DMS153 (cell line): ENCODE data around the gene KCP.
"Not testable (repeated sequence)": the region's sequence is repeated elsewhere in the genome, so short reads cannot be mapped to it uniquely, and the experiment has no call there.

Source experiments
- DNase-seq: peaks from one replicate; lab custom pipeline; 2025; lab: John Stamatoyannopoulos, UW

Gene KCP

DNA sequence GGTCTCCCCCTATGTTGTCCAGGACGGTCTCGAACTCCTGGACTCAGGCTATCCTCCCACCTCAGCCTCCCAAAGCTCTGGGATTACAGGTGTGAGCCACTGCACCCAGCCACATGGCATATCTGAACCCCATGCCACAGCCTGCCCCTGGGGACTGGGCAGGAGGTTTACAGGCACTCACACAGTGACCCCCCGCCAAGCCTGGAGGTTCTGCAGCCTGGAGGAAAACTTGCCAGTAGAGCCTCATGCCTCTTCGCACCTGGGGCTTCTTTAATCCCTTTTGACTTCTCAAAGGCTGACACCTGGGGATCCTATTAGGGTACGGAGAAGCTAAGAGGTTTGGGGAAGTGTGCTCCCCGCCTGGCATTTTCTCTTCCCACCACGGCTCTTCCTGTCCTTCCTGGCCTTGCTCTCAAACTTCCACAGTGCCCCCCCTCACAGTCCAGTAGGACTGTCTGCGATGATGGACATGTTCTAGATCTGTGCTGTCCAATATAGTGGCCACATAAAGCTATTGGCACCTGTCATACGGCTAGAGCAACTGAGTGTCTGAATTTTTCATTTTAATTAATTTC is 11.4 kb upstream of the KCP start:
- no peak for DNase-seq

DNA sequence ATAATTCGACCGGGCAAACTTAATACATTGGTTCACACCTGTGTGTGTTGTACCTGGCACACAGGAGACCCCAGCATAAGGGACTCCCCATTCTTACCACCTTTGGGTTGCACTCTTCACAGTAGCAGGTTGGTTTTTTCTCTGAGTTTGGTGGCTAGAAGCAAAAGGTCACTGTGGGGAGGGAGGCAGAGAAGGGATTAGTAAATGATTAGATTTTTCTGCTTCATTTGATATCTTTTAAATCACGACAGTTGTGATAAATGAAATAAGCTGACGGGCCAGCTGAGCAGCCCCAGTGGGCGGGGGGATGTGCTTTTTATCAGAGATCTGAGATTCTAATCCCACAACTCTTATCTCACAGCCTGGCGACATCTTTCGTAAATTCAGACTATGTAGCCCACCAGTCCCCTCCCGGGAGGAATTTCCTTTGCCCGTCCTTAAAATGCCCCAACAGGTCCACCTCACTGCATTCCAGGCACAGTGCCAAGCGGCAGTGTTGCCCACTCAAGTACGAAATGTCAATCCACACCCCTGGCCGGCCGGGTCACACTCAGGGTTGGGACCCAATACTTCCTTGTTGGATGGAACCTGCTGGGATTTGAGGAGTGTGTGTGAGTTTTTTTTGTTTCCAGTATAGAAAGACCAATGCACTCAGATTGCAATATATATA is 10.5 kb upstream of the KCP start:
- DNase-seq: no peak

DNA sequence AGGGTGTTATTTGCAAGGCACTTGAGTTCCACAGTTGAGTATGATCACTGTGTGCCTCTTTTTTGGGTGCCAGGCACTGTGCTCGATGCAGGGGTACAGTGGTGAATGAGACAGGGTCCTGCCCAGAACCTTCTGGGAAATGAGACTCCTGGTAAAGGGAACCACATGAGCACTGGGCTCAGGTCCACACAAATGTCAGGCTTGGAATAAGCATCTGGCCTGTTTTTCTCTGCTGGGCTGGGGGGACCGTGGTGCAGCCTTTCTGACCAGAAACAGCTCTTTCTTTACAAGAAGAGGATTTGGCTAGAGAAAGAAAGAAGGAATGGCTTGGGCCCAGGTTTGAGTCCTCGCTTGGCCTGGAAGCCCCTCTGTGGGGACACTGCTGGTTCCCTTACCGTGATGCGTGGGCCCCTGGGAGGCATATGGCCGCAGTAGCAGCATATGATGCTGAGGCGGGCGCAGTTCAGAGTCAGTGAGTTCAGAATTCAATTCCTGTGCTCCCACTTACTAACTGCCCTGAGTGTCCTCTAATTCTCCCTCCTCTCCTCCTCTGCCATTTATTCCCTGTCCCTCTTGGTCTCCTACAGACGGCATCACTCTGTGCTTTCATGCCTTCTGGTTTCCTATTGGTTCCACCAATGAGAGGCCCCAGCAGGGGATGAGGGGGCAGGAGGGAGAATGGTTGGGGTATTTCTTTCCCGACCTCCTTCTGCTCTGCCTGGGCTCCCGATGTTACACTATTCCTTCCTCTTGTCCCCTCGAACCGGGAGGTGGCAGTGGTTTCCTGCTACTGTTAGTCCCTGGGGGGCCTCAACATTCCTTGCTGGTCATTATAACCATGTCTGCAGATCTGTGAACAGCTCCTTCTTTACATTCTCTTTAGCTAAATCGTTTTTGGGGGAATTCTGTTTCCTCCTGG is 9.6 kb upstream of the KCP start:
- DNase-seq: no peak

GRCh38 chr7:128919241-128919640 is 8.7 kb upstream of the KCP start:
- no peak for DNase-seq

- DNase-seq: no peak
These were observed 7.6 kb upstream of the KCP start for GRCh38 chr7:128918016-128918665.

DNA sequence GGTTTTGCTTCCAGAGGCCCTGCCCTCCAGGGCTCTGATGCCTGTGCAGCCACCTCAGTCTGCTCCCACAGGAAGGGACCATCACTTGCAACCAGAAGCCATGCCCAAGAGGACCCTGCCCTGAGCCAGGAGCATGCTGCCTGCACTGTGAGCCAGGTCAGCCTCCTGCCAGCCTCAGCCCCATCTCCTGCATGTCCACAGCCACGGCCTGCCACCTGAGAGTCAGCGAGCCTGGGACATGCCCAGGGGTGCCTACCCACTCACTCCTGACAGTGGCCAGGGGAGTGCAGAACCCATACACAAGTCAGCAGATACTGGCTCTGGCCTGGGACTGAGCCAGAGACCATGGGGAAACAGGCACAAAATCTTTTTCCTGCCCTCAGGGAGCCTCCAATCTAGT is 6.6 kb upstream of the KCP start:
- no peak for DNase-seq

DNA sequence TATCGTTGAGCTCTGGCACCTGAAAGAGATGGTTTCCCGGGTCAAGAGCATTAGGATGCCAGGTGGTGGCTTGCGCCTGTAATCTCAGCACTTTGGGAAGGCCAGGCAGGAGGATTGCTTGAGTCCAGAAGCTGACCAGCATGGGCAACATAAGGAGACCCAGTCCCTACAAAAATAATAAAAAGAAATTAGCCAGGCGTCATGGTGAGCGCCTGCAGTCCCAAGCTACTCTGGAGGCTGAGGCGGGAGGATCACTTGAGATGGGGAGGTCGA is 6.1 kb upstream of the KCP start:
- no peak for DNase-seq

GRCh38 chr7:128915841-128916642 is 5.5 kb upstream of the KCP start:
- DNase-seq: no peak

DNA sequence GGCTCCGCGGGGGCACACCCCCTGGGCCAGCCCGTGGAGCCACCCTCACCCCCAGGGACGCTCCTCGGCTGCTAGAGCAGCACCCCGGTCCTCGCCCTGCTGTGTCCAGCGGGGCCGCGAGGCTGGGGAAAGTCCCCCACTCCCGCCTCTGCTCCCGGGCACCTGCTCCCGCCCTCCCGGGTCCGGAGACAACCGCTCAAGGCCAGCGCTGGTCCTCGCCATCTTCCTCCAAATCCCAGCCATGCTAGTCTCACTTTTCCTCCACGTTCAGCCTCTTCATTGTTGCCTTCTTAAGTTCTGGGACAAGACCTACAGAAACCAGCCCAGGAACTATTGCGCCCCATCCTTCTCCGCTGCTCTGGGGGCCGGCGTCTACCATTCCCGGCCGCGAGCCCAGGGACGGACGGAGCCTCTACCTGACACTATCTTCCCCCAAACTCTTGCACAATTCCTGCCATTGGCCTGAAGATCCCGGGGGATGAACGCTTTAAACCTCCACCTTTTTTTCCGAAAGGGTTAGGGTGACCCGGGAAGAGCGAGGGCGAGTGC is 4.8 kb upstream of the KCP start:
- DNase-seq: no peak

GRCh38 chr7:128914566-128915151 is 4.2 kb upstream of the KCP start:
- DNase-seq: no peak

DNA sequence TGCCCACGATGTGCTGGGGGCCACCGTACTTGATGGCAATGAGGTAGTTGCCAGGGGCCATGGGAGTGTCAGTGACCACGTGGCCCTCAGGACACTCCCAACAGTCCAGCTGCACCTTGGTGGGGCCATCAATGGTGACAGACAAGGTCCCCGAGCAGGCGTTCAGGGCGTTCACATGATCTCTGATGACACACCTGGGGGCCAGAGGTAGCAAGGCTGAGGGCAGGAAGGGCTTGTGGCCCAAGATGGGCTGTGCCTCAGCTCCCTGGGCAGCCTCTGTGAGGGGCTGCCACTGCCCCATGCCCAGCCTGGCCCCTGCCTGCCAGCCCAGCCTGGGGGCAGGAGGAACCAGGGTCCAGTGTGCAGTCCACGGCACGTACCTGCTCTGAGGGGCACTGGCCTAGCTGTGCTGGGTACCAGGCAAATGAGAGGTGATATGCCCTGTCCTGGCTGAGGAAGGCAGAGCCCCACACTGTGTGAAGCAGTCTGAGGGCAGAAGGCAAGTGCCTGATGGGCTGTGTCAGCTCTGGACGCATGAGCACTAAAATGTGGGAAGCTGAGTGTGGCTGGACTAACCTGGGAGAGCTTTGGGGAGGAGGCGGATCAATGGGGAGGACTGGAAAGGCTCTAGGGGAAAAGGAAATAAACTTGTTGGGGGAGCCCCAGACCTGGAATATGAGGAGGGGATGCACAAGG is 3.5 kb upstream of the KCP start:
- DNase-seq: no peak

- not testable (repeated sequence) for DNase-seq
These were observed 2.4 kb upstream of the KCP start for GRCh38 chr7:128912709-128913495.

- no peak for DNase-seq
These were observed 1.8 kb upstream of the KCP start for GRCh38 chr7:128912281-128912680.

DNA sequence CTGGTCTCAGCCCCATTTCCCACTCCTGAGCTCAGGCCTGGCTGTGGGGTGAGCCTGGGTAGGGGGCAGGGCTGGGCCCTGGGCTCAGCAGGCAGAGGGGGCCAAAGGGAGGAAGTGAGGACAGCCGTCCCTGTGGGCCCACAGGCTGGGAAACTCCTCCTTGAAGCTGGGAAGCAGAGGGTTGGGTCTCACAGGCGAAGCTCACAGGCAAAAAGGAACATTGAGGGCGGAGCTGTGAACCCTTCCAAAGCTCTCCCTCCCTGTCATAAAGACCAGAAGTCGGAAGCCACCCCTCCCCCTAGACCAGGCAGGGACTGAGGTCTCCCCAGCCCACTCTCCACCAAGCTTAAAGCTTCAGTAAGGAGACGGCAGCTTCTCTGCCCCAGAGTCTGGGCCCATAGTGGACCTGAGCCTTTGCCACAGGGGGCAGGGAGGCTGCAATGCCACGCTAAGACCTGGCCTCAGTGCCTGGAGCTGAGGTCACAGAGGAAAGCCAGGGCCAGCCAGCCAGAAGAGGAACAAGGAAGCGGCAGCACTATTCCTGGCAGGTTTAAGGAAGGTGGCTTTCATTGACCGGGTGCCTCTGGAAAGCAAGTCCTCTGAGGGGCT is 1.0 kb upstream of the KCP start:
- no peak for DNase-seq

DNA sequence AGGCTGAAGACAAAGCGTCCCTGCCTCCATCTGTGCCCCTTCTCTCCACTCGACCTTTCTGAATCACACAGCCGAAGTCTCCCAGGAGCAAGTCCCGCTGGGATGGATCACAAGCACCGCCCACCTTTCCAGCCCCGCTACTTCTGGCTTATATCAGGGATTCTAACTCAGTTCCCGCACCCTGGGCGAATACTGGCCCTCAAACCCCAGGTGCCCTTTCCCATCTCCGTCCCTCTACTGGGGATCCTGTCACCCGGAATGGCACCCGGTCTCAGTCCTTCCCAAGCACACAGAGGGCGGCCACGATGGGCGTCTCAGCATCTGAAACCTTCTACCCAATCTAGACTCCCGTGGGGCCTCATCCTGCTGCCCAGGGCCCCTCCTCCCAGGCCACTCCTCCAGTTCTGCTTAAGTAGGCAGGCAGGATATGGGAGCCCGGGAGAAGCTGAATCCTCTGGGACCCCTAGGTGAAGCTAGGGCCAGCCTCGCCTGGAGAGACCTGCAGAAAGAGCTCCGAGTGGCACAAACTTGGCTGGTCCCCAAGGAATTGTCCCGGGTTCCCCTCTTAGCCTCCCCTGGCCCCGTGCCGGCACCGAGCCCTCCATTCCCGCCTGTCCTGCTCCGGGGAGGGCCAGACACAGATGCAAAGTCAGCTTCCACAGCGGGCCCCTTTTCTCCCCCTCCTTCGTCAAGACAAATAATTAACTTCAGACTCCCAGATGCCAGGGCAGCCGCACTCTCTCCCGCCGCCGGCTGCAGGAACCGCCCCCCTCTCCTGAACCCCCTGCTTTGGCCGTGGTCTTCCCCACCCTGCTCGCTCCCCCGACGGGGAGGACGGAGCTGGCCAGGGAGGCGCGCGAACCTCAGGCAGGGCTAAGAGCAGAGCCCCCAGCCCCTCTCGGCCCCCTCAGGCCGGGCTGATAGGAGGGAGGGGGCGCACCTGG is 612 bp downstream of the KCP start:
- no peak for DNase-seq

DNA sequence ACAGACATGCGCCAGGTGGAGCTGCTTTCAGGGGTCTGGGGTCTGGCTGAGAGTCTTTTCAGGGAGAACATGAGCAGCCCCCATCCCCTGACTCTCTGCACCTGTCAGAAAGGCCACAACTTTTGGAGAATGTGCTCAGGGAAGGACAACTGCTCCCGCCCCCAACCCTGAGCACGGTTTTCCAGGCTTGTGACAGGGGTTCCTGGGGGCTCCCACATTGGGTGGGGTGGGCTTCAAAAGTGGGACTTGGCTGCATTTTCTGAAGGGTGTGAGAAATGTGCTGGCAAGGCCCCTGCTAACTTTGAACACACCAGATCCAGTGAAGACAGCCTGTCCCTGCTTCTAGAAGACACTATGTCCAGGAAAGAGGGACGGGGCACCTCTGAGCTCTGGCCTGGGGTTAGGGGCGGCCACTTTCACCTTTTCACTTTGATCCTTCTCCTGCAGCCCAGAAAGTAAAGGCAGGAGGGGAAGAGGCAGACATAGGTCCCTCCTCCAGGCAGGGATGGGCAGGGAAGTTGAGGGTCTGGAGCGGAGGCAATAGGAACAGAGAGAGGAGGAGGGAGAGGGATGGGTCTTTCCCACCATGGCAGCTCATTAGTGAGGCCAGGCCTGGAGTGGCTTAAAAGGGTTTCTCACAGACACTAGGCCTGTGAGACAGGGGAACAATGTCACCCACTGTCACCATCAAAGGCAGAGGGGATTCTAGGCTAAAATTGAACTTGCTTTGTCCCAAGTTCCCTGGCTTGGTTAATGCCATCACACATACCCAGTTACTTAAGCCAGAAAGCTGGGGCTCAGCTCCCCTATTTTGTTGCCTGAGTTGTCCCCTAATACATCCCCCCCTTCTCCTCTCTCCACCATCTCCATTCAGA is 1.5 kb downstream of the KCP start:
- no peak for DNase-seq
